GM18511 (cell line): ENCODE measurements around the gene CALML4.
"Not testable (repeated sequence)": the region's sequence is repeated elsewhere in the genome, so short reads cannot be mapped to it uniquely, and the experiment has no call there.

ENCODE experiments used
- ATAC-seq: cut with Tn5 transposase; IDR thresholded peaks from one replicate; pipeline ENCODE4 v1.9.1; 2021; ENCODE audit warnings: mild to moderate bottlenecking, moderate library complexity; ENCODE audit not compliant: unreplicated experiment

The CALML4 gene

GRCh38 chr15:68208636-68209240 lies 3.6 kb upstream of the CALML4 start:
- no peak for ATAC-seq

GRCh38 chr15:68208136-68208535 lies 3.0 kb upstream of the CALML4 start:
- no peak for ATAC-seq

DNA sequence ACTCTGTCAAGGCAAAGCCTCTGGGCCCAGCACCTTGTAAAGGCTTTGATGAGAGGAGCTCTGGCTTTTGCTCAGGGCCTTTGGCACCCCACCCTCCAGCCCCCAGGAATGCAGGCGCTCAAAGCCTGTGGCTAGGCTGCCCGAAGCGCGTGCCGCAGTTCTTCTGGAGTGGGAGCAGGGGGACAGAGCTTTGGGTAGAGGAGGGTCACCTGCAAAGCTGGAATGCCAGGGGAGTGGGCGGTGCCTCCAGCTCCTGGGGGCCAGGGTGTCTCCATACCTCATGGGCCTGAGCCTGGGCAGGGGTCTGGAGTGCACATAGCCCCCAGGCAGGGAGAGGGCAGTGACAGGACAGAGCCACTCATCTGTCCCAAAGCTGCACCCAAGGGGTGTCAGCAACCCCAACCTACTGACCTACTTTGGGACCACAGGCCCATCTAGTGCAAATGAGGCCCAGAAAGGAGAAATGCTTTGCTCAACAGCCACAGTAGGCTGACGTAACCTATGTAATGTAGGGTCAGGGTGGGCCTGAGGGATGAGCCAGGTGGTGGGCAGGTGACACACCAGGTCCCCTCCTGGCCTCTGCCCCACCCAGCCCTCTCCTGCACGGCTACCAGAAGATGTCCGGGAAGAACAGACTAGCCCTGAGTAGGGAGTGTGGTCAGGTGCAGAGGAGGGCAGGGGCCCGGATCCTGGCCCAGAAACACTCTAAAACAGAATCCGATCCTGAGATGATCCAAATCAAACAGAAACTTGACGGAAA lies 2.2 kb upstream of the CALML4 start:
- no peak for ATAC-seq

- no peak for ATAC-seq
Observed at GRCh38 chr15:68206711-68207151, 1.6 kb upstream of the CALML4 start.

DNA sequence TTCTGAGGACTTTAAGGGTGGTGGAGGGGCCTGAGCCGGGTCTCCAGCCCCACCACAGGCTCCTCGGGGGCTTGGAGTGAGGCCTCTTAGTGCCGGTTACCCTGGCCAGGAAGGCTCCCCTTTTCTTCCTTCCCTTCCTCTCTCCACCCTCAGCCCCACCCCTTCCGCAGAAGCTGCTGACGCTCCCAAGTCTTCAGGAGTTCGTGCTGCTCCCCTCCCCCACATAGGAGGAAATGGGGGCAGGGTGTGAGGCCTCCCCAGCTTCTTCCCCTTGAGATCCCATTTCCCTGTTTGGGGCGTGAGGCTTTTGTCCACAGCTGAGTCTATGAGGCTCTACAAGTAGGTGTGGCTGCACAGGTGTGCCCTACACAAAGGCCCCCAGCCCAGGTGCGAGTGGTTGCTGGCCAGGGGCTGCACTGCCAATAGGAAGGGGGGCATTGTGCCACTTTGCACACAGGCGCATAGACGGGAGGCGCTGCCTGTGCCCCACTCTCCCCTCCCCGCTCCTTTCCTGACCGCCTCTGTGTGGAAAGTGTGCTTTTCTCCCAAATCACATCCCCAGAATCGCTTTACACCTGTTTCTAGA lies 915 bp upstream of the CALML4 start:
- no peak for ATAC-seq

DNA sequence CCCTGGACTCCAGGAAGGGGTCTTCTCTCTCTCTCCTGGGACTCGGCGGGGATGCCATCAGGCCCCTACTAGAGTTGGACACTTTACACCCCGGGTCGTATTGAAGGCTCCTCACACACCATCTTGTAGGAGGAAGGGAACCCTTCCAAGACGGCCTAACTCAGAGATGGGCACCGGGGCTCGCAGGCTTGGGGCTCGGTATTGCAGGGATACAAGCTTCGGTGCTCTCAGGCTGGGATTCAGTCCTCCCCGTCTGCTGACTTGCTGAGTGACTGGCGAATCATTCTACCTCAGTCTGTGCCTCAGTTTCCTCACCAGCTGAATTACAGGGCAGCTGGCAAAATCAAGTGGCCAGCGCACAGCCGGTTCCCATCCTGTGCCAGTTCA lies 419 bp upstream of the CALML4 start:
- no peak for ATAC-seq

GRCh38 chr15:68204361-68204760 lies 771 bp downstream of the CALML4 start:
- no peak for ATAC-seq

DNA sequence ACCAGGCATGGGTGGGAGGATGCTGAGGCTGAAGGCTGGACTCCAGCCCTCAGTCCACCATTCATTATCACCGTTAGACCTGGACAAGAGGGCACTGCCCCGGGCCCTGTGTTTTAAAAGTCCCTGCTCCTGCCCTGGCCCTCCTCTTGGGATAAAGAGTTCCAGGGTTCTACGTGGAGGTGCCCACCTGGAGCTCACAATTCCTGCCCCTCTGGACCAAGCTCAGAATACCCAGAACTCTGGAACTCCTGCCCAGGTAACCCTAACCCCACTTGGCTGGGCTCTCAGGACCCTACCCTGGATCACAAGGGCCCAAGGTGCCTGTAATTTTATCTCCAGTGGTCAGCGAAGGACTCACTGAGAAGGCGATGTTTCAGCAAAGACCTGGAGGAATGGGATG lies 1.2 kb downstream of the CALML4 start:
- ATAC-seq = no peak

DNA sequence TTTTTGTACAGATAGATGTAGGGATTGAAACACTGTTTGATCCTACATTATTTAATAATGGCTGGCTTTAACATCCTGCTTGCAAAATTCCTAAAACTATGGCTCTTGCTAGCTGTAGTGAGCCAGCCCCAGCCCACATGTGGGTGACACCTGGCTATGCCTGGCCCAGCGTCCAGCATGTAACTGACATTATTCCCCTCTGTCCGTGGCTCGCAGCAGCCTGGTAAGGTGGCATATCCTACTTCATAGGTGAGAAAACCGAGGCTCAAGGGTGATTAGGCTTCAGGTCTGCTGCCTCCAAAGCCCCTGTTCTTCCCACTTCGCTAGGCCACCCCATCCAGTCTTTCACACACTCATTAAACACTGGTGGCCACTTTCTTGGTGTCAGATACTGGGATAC lies 1.6 kb downstream of the CALML4 start:
- no peak for ATAC-seq

- not testable (repeated sequence) for ATAC-seq
Observed at GRCh38 chr15:68202994-68203393, 2.1 kb downstream of the CALML4 start.

DNA sequence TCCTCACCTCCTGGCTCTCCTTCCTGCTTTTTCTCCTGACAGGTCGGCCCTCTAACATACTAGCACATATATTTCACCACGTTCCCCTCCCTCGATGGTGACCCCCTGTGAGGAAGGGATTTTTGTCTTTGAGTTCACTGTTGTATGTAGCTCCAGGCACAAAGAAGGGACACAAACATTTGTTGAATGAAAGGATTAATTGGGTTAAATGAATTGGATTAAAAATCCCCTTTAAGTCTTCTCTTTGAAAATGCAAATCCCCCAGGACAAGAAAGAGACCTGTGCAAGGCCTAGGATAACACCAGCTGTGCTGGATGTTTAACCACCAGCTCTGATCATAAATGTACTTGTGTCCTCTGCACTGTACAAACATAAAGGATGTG lies 3.3 kb downstream of the CALML4 start:
- ATAC-seq = no peak

GRCh38 chr15:68201153-68201878 lies 3.8 kb downstream of the CALML4 start:
- ATAC-seq = no peak

DNA sequence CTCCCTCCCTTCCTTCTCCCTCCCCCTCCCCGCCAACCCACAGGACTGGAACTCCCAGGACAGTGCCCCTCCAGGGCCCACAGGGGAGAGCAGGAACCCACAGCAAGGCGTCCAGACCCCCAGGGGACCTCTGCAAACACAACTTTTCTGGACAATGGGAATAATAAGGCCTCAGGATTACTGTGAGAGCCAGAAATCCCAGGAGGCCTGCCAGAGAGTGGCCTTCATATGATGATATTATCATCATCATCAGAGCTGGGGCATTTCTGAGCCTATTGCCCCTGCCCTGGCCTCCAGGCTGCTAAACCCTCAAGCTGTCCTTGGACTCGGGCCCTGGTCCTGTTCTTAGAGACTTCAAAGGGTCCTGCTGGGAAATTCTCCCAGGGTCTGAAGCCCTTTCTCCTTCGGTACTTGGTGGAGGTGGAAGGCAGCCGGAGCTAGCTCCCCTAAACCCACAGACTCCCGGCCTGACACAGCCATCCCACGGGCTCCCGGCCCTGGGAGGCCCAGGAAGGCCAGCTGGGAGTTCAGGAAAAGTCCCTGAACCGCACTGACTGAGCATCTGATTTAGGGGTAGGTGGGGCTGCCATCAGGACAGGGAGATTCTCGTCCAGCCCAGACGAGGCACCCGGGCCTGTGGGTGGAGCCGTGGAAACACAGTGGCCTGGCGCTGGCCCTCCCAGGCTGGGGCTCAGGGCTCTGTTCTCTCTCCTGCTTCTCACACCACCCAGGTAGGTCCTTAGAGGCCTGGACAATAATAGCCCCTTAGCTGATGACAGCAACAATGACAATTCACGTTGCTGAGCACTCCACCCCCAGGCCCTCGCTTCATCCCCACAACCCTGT lies 4.9 kb downstream of the CALML4 start:
- no peak for ATAC-seq

DNA sequence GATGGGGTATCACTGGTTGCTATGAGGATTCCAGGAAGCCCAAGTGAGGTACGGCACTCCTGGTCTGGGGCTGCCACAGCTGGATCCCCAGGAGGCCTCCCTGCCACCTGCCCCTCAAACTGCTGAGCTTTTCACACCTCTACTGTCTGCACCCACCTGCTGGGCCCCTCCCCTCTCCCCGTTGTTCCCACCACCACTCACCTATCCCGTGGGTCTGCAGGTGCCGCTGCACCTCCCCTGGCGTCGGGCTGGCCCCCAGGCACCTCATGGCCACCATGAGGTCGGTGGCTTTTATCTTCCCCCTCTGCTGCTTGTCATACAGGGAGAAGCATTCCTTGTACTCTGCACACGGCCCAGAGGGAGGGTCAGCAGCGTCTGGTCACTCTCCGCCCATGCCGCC lies 5.8 kb downstream of the CALML4 start:
- no peak for ATAC-seq

DNA sequence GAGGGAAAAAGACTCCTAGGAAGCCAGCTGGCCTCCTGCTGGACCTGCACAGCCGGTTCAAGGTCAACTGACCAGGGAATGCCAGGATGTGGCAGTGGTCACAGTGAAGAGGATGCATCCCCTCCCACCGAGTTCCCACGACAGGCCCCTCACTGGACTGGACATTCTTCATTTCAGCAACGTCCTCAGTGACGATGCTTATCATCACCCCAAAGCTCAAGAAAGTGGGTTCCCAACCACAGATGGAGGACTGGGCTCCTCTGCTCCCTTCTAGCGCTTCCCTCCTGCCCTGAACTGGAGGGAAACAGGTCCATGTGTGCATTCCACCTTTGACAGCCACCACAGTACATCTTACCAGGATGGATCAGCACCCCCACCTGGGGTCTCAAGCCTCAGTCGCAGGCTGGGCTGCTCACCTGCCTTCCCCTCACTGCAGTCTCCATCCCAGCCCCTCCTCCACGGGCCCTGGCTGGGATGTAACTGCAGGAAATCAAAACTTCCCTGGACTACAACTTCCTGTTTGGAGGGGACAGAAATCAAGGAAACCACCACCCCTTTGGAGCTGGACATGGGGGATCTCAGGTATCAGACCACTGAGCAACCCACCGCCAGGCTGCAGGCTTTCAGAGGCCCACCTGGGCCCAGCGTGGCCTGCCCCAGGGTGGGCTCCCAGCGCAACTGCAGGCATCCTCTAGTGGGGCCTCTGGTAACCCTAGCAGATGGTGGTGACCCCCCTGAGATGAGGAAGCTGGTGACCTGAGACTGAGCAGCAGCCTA lies 7.3 kb downstream of the CALML4 start:
- no peak for ATAC-seq

DNA sequence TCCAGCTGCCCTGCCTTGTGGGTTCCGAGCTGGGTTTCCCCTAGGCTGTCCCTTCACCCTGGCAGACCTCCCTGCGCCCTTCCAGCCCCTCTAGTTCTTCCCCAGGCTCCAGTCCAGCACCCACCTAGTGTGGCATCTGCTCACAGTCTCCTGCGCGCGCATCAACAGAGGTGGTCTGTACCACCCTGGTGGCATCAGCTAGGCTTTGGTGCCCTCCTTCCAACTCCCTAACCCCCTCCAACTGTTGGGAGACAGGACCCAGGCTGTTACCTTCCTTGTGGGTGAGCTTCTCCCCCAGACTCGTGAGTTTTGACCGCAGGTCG lies 8.0 kb downstream of the CALML4 start:
- no peak for ATAC-seq

DNA sequence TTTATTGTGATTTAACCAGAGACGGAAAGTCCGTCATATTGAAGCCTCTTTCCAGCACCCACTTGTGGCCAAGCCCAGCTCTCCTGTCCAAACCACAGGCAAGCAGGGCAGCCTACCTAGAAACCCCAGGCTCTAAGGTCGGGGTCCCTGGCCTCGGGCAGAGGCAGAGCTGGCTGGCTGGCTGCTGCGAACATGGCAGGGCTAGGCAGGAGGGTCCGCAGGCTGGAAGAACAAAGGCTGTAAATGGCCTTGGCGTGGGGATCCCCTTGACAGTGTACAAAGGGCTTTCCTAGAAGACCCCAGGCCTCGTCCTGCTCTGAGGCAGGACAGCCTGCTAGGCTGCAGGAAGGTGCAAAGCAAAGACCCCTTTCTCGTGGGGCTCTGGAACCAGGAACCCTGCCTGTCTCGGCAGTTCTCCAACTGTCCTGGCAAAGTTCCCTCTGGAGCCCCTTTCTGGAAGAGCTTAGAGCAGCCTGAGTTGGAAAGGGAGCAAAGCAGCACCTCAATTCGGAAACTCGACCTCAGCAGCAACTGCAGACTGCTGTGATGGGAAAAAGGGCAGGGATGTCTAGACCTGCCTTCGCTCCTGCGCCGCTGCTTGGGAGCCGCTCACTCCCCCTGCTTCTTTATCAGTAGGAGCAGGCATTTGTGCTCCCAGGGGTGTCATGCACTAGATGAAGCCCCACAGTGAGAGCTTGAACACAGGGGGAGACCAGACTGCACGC lies 8.5 kb downstream of the CALML4 start:
- ATAC-seq = no peak

DNA sequence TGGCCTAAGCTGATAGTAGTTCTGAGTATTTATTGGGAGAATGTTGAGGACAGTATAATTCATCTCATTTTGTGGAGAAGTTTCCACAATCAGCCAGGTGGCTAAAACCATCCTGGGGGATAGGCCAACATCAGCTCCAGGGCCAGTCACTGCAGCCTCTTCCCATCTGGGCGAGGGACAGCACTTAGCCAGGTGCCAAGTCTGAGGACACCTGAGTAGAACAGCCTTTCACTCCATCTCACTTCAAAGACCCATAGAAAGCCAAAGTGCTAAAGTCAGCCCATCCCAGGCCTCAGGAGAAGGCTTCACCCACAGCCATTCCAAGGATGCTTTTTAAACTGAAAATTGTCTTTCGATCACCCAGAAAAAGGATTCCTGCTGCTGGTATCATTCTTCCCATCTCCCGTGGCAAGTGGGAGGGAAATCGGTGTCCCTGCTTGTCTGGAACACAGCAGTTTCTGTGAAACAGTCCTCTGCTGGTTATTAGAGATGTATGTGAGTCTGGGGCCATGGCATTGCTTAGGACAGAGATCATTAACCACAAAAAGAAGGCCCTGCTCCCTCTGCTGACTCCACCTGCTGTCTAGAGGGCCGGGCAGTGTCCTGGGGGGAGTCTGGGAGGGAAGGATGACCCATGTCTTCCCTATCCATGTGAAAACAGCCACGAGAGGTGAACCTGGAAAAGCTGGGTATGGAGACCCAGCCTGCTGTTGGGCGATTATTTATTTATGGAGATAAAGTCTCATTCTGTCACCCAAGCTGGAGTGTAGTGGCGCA lies 9.6 kb downstream of the CALML4 start:
- no peak for ATAC-seq
